Measurements from ENCODE around the gene ZNF443.
"Not testable (repeated sequence)": the region's sequence is repeated elsewhere in the genome, so short reads cannot be mapped to it uniquely, and the experiment has no call there.

ZNF443 gene

GRCh38 chr19:12440541-12441316, at the start of gene ZNF443:
Gene ZNF443 (minus strand): TSS chr19:12441021. CDS start chr19:12440914, 107 bp downstream.
- peak; percentile 97 for DNase-seq

DNA sequence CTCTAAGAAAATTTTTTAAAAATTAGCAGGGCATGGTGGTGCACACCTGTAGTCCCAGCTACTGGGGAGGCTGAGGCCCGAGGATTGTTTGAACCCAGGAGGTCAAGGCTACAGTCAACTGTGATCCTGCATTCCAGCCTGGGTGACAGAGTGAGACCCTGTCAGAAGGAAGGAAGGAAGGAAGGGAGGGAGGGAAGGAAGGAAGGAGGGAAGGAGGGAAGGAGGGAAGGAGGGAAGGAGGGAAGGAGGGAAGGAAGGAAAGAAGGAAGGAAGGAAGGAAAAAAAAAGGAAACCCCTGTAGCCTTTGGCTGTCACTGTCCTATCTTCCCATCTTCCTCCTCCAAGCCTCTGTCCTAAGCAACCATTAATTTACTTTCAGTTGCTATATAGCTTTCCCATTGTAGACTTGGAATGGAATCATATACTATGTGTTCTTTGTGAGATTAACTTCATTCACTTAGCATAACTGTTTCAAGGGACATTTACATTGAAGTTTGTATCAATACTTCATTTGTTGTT, 45.5 kb upstream of the ZNF443 start:
- DNase-seq, result not testable (repeated sequence)

- DNase-seq, result no peak
Measured at GRCh38 chr19:12485571-12485970, 44.8 kb upstream of the ZNF443 start.

DNA sequence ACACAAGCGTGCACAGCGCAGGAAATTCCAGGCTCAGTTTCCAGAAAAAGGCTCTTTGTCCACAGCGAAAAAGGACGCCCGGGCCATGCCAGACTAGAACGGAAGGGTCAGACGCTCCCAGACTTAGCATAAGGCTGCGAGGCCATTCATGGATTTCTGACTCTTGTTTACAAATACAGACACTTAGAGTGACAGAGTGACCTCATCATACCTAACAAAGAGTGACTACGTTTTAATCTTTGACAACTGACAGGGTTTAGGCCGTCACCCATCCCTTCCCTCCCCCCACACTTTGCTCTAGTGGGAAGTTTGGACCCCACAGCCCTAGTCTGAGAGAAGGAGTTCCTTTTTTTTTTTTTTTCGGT, 44.2 kb upstream of the ZNF443 start:
- DNase-seq, result no peak

DNA sequence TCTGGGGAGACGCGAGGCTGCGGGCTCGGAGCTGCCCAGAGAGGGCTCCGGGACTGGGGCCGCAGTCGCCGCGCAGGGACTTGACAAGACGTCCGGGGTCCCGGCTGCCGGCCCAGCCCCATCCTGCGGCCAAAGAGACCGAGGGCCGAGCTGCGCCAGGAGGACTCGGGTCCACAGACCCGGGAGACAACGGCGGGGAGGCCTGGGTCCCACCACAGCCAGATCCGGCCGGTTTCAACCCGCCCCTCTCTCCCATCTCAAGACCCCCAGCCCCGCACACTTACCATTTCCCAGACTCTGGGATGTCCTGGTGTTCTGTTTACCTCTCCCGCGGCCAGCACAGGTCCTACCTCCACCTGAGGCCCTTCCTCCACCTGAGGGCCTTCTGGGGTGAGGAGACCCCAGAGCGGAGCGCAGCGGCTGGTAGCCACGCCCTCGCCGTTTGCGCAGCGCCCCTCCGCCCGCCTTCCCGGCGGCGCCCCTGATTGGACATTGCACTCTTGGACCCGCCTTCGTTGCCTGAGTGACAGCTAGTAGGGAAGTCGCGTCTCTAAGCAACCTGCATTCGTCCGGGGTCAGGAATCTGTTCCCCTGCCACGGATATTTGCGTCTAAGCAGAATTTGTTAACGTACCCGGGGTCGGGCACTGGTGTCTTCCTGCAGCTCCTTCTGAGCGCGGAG, 43.7 kb upstream of the ZNF443 start, which contains the start of gene ZNF709:
TSS of gene ZNF709 (minus strand) at position 446 of the 681 bp plus-strand sequence. CDS start at position 287, 159 bp downstream.
- peak; percentile 72 for DNase-seq

- peak; percentile 52 for DNase-seq
Measured at GRCh38 chr19:12484011-12484370, 43.2 kb upstream of the ZNF443 start.

DNA sequence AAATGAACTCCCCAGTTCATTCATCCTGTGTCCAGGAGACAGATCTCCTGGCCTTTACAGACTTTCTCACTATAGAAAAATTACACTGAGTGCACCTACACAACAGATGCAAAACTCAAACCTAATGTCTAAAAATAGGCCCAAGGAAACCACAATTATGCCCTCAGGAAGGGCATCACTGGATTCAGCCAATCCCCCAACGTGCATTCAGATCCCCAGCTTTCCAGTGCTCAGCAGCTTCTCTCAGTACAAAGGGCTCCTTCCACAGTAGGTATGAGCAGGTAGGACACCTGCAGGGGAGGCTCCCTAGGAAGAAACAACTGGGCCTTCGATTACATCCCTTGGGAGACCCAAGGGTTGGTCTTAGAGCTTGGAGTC, 41.7 kb upstream of the ZNF443 start:
- DNase-seq, result no peak

- no peak for DNase-seq
Measured at GRCh38 chr19:12481781-12482508, 41.1 kb upstream of the ZNF443 start.

- DNase-seq, result no peak
Measured at GRCh38 chr19:12478234-12478941, 37.6 kb upstream of the ZNF443 start.

GRCh38 chr19:12467651-12468050, 26.8 kb upstream of the ZNF443 start:
- not testable (repeated sequence) for DNase-seq

- DNase-seq, result no peak
Measured at GRCh38 chr19:12465211-12465610, 24.4 kb upstream of the ZNF443 start.

DNA sequence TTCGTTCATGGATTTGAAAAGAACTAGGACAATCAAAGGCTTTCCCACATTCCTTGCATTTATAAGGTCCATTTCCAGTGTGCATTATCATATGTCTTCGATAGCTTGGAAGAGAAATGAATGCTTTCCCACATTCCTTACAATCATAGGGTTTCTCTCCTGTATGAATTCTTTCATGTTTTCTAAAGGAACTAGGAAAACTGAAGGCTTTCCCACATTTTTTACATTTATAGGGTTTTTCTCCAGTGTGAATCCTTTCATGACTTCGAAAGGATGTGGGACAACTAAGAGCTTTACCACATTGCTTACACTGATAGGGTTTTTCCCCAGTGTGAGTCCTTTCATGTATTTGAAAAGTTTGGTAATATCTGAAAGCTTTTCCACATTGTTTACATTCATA, 23.9 kb upstream of the ZNF443 start:
- no peak for DNase-seq

DNA sequence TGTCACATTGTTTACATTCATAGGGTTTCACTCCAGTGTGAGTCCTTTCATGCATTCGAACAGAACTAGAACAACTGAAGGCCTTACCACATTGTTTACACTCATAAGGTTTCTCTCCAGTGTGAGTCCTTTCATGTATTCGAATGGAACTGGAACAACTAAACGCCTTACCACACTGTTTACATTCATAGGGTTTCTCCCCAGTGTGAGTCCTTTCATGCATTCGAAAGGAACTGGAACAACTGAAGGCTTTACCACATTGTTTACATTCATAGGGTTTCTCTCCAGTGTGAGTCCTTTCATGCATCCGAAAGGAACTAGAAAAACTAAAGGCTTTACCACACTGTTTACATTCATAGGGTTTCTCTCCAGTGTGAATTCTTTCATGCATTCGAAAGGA, 23.3 kb upstream of the ZNF443 start:
- DNase-seq, result not testable (repeated sequence)

DNA sequence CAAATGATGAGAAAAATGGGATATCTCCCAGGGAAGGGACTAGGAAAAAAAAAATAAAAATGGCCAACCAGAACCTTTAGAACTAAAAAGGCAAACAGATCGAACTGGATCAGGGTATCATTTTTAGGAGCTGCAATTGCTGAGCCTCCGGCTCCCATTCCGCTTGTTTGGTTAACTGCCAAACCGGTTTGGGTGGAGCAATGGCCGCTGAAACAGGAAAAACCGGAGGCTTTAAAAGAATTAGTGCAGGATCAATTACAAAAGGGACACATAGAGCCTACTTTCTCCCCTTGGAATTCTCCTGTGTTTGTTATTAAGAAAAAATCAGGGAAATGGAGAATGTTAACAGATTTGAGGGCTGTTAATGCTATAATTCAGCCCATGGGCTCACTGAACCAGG, 12.7 kb upstream of the ZNF443 start:
- no peak for DNase-seq

- DNase-seq, result no peak
Measured at GRCh38 chr19:12450844-12451243, 10.0 kb upstream of the ZNF443 start.

GRCh38 chr19:12448808-12449207, 8.0 kb upstream of the ZNF443 start:
- no peak for DNase-seq

DNA sequence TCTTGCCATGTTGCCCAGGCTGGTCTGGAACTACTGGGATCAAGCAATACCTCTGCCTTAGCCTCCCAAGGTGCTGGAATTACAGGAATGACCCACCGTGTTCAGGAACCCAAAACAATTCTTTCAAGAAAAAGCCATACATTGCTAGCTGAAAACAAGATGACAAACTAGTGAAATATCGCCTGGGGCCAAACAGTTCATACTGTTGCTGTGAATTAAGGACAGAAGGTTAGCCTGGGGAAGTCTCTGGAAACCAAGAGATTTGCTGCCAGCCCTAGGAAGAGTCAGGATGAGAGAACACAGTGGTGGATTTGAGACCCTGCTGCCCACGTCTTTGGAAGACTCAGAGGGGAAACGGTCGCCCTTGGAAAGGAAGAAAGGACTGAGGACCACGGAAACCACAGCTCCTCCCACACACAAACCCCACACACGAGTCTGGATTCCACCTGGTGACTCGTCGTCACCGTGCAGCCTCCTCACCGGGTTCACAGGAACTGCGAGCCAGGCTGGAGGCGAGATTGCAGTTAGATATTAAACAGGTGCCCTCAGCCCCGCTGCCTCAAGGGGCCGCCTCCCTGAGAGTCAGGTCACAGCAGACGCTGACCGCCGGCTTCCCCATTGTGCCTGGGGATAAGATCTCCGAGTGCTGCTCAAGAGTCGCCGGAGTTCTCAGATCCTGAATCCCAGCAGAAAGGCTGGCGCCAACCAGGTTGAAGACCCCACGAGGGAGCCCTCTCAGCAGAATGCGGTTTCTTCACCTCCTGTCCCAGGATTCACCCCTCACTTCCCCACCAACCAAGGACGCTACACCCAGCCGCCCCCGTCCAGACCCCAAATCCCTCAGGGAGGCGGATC, 908 bp downstream of the ZNF443 start:
- DNase-seq, result peak; percentile 50

GRCh38 chr19:12430726-12431299, 10.0 kb downstream of the ZNF443 start:
- DNase-seq, result not testable (repeated sequence)

- DNase-seq, result no peak
Measured at GRCh38 chr19:12425888-12426274, 14.9 kb downstream of the ZNF443 start.

DNA sequence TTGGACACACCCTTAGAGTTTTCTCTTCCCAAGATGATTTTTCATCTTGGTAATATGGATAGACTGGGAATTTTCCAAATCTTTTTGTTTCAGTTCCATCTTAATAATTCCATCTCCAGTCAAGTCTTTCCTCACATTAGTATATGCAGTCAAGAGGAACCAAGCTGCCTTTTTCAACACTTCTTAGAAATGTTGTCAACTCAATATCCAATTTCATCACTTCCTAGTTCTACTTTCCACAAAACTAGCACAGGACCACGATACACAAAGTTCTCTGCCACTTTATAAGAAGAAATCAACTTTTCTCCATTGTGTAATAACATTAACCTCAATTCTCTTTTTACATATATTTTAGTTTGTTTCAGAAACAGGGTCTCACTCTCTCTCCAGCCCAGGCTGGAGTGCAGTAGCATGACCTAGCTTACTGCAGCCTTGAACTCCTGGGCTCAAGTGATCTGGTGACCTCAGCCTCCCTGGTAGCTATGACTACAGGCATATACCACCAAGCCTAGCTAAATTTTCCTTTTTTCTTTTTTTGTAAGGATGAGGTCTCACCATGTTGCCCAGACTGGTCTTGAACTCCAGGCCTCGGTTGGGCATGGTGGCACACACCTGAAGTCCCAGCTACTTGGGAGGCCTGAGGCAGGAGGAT, 15.5 kb downstream of the ZNF443 start:
- DNase-seq, result no peak

DNA sequence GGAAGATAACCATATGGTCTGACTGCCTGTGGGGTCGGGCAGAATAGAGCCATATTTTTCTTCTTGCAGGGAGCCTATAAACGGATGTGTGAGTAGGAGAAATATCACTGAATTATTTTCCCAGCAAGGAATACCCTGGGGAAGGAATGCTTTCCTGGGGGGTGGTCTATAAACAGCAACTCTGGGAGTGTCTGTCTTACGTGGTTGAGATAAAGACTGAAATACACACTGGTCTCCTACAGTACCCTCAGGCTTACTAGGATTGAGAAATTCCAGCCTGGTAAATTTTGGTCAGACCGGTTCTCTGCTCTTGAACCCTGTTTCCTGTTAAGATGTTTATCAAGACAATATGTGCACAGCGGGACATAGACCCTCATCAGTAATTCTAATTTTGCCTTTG, 23.5 kb downstream of the ZNF443 start:
- not testable (repeated sequence) for DNase-seq
